MV-4-11 (cell line): ENCODE results near the gene TMEM82.

Source experiments
- DNase-seq: peaks from one replicate; lab custom pipeline; 2025; lab: John Stamatoyannopoulos, UW

Gene TMEM82

DNA sequence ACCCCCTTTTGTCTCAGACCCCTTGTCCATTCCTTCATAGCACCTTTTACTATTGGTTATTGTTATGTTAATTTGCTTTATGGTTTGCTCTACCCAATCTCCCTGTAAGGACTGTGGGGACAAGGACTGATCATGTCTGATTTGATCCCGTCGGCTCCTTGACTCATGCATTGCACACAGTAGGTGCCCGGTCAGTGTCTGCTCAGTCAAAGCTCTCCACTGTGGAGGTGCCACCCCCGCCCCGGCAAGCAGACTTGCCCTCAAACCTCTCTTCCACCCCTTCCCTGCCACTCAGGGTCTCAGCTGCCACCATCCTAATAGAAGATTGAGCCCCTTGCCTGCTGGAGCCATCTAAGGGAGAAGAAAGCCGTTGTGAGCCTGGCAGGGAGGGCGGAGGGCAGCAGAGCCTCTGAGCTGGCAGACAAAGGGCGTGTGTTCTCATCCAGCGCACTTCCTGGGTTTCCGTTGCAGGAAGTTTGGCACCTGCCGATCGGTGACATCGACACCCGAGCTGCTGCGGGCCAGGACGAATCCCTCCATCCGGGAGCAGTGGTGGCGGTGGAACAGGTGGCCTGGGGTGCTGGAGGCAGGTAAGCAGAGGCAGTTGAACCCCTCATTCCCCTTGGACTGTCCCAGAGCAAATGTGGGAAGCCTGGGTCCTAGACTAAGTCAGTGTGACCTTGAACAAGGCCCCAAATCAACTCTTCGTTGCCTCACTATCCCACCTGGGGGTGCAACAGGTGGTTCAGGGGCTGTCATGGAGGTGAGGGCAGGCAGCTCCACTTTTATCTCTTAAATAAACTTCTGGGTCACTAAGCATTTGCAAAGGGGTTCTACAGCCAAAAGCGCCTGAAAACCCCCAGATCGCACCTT is 14.1 kb downstream of the TMEM82 start:
- DNase-seq = no peak

GRCh38 chr1:15757016-15757543 is 14.8 kb downstream of the TMEM82 start:
- no peak for DNase-seq

DNA sequence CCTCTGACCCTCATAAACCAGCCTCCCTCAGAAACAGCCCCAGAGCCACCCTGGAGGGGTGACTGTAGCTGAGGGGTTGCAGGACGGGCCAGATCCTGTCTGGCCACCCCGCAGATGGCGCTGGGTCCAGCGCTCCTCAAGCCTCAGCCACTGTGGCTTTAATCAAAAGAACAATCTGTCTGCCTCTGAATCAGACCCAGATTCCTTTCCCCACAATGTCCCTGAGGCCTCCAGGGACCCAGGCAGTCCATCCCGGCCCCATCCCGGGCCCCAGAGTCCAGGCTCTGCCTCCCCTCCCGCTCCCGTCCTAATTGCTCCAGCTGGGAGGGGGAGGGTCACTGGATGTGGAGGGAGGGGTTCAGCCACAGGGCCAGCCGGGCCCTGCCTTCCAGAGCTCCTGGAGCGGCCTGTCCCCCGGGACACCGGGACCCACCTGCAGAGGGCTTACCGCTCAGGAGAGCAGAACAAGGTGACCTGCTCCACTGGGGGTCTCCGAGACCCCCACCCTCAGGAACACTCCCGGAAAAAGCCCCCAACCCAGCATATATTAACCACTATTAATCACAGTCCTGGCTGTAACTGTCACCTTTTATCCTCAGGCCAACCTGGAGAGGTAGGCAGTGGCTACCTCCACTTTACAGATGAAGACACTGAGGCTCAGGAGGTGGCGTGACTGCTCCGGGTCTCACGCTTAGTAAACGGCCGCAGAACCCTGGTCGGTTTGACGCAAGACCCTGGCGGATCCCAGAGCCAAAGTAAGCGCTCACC is 15.5 kb downstream of the TMEM82 start:
- no peak for DNase-seq

DNA sequence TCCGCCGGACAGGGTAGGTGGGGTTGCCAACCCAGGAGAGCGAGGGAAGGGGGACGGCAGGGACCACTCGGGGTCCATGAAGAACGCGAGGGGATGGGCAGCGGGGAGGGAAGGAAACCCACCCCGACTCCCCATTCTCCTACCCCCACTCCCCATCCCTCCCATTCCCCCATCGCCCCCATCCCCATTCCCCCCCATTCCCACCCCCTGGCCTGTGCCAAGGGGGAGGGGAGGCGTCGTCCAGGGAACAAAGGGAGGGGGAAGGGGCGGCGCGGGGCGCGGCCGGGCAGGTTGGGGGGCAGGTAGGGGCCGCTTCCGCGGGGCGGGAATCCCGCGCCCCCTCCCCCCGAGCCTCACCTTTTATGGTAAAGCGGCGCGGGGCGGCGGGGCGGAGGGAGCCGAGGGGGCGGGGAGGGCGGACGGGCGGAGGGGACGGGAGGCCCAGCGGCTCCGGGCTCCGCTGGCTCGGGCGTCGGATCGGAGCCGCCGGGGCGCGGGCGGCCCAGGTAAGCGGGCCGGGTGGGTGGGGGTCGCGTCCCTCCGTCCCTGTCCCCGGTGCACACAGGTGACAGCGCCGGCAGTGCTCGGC is 16.1 kb downstream of the TMEM82 start, which contains the start of gene FBLIM1:
Gene FBLIM1, plus strand, starts transcription at position 453 of the 589 bp plus-strand sequence. CDS start 6,189 bp downstream, outside the sequence.
- no peak for DNase-seq

DNA sequence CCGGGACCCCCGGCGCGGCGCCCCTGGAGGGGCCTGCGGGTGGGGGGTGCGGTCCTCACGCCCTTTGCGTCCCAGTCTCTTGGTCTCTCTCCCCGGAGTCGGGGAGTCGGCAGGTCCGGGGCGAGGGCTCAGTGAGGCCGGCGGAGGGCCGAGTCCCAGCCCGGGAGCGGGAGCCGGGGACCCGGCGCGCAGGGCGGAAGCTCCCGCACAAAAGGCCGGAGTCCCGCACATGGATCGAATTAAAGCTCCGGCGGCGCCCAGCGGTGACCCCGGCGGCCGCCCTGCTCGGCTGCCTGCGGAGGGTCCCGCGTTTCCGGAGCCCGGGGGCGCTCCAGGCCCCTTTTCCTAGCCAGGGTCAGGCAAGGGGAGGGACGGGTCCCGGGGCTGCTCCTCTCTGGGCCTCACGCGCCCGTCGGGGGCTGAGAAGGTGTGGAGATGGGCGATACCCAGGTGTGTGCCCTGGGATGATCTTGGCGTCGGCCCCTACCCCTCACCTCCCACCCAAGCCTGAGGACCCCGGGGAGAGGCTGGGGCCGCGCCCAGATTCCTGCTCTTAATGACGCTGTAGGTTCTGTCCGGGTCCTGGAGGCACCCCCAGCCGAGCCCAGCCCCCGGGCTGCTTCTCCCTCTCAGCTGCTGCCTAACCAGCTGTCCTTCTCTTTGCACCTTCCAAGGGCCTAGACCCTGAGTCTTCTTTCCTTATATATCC is 16.8 kb downstream of the TMEM82 start:
- no peak for DNase-seq

DNA sequence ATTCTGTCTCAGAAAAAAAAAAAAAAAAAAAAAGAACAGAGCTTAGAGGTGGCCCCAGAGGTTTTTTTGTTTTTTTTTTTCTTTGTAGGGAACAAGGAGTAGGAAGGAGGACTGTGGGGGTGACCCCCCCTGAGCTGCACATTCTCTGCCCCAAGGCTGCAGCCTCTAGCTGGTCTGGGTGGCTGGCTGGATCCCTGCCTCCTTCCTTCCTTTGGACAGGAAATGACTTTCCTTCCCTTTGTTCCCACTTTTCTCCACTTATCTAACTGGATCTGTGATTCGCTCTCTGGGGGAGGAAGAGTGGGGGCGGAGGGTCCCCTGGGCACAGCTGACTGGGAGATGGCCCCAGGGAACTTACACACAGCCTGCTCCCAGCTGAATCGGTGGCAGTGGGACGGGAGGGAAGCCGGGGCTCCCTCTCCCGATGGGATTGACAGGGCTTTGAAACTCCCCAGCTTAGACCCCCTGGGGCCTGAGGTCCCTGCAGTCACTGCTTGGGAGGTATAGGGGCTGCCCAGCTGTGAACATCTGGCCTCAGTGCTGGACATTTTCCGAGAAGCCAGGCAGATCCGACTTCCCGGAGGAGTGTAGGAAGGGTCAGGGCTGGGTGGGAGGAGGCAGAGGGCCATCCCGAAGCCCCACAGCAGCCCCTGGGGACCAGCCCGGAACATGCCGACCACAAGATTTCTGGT is 18.4 kb downstream of the TMEM82 start:
- DNase-seq = no peak

DNA sequence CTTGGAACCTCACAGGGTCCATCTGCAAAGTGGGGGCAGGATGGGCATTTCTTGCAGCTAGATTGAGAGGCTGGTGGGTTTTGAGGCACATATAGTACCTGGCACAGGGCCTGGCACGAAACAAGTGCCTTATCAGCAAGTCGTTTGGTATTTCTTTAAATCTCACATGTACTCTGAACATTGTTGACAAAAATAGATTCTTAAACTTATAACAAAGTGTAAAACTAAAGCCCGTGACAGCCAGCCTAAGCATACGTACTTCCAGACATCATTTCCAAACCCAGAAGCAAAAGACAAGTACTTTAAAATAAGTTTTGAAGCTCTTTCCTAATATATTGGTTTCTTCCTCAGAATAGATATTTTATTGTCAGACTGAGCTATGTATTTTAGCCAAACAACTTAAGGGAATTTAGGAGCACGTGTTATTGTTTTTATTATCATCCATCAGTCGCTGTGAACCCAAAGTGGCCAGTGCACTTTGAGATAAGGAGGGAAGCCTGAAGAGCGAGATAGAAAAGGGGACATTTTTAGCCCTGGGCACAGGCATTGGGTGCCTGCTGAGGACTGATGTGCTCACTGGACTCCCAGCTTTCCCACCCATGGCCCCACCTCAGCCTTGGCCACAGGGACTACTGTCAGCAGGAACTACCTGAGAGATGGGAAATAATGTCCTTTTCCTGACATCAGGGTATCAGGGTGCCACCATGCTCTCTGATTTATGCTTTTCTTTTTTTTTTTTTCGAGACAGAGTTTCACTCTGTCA is 19.2 kb downstream of the TMEM82 start:
- DNase-seq = no peak

DNA sequence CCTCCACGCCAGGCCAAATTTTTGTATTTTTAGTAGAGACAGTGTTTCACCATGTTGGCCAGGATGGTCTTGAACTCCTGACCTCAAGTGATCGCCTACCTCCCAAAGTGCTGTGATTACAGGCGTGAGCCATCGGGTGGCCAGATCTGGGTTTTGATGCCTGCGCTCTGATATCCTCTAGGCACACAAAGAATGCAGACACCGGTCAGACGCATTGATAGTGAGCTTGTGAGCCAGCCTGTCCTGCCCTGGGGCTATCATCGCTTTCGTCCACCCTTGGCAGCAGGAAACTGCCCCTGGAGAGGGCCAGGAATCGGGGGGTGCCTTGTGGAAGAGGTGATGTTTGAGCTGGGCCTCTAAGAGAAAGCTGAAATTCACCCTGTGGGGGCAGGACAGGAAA is 20.2 kb downstream of the TMEM82 start:
- DNase-seq = no peak

DNA sequence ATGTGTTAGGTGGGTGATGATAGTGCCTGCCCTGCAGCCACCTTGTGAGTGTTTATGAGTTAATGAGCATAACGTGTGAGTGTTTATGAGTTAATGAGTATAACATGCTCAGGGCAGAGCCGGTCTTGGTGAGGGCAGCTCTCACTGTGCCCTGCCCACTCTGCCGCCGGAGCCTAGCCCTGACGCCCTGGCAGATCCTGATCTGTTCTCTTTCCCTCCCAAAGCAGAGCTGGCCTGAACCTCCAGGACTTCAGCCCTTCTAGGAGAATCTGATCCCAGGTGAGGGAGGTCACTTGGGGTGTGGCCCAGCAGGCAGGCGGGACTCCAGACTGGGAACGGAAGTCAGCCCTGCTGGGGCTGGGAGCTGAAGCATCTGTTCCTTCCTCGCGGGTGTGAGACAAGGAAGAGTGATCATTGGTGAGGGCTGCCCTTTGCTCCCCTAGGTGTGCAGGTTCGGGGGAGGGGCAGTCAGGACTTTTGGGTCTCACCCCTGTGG is 22.0 kb downstream of the TMEM82 start:
- no peak for DNase-seq

DNA sequence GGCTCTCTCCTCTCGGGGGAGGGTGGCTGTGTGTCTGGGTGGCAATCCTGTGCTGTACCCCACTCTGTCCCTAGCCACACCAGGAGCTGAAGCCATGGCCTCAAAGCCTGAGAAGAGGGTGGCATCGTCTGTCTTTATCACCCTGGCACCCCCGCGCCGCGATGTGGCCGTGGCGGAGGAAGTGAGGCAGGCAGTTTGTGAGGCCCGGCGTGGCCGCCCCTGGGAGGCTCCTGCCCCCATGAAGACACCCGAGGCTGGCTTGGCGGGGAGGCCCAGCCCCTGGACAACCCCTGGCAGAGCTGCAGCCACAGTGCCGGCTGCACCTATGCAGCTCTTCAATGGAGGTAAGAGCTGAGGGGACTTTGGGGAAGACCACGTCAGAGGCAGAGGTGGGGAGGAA is 22.6 kb downstream of the TMEM82 start:
- DNase-seq = no peak

DNA sequence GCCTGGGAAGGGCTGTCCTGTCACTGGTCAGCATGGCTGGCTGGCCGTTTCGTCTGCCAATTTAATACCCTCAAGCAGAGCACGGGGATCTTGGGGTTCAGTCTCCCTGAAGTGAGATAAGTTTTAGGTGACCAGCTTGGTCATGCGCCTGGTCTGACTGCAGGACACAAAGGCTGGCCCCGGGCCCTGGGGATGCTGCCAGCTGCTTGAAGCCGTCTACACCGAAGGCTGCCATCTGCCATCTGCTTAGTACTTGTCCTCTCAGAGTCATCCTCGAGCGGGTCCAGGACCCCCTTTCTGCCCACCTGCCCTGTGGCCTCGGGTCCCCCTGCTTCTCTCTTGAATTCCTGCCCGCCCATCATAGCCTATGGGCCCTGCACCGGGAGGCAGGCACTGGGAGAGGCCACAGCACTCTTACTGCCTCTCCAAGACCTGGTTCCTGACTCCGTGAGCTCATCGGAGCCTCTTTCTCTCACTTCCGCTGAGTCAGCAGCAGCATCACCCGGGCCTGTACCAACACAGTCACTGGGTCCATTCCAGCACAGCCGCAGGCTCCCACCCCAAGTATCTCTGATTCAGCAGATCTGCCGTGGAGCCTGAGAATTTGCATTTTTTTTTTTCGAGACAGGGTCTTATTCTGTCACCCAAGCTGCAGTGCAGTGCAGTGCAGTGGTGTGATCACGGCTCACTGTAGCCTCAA is 23.3 kb downstream of the TMEM82 start:
- no peak for DNase-seq

DNA sequence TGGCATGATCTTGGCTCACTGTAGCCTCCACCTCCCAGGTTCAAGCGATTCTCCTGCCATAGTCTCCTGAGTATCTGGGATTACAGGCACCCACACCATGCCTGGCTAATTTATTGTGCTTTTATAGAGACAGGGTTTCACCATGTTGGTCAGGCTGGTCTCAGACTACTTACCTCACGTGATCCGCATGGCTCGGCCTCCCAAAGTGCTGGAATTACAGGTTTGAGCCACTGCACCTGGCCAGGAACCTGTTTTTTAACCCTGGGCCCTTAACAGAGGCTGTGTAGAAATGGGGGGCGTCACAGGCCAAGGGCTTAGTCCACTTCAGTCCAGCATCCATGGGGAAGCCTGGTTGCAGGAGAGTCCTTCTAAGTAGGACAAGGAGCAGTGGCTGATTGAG is 25.6 kb downstream of the TMEM82 start:
- DNase-seq = no peak

GRCh38 chr1:15768388-15768787 is 26.1 kb downstream of the TMEM82 start:
- no peak for DNase-seq

GRCh38 chr1:15770313-15770962 is 28.1 kb downstream of the TMEM82 start:
- DNase-seq = no peak

DNA sequence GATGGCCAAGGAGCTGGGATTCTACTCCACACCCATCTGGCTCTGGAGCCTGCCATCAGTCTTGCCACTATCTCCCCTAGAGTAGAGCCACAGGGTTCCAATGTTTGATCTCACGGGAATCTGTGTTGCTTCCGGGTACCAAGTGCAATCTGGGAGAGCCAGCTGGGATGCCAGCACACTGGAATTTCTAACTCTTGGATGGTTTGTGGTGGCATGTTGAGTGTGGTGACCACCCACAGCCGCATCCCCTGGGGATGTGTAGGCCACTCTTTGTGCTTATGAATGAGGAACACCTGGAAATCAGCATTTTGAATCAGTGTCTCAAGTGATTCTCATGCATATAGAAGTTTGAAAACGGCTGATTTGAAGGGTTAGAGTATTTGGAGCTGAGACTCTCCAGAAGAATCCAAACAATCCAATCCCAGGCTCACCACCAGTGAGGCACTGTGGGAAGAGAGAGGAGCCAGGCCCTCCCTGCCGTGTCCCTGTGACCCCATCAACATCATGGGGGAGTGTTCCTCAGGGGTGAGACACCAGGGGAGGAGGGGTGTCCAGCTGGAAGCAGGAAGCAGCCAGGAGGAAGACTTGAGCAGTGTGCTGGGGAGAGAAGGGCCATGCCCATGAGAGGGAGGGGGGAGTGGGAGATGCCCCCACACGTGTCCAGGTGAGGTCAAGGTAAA is 29.7 kb downstream of the TMEM82 start:
- no peak for DNase-seq

- no peak for DNase-seq
These were observed 33.4 kb downstream of the TMEM82 start for GRCh38 chr1:15775706-15776105.

DNA sequence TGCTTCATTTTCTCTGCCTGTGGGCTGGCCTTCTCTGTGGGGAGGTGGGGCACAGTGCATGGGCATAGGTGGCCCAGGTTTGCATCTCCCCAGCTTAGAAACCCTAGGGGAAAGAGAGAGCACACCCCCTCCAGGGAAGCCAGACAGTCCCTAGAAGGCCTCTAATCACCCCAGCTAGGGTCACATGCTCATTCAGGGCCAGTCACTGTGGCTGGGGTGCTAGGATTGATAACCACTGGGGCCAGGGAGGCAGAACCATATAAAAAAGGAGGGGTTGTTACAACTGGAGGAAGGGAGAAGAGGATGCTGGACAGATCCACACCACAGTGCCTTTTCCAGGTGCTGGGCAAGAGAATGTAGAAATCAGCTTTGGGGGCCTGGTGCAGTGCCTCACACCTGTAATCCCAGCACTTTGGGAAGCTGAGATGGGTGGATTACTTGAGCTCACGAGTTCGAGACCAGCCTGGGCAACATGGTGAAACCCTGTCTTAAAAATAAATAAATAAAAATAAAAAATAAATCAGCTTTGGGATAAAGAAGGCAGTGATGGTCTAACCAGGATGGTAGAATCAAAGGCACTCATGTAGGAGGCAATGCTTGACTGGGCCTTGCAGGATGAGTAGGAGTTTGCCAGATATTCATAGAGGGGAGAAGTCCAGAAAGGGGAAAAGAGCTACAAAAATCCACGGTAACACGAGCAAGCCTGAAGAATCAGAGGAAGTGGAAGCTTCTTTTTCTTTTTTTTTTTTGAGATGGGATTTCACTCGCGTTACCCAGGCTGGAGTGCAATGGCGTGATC is 35.8 kb downstream of the TMEM82 start:
- DNase-seq = no peak

DNA sequence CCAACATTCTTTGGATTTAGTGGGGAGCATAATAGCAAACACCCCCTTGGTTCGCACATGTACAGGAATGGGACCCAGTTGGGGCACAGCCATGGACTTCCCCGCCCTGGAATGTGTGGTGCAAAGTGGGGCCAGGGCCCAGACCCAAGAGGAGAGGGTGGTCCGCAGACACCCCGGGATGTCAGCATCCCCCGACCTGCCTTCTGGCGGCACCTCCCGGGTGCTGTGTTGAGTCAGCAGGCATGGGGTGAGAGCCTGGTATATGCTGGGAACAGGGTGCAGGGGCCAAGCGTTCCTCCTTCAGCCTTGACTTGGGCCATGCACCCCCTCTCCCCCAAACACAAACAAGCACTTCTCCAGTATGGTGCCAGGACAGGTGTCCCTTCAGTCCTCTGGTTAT is 43.4 kb downstream of the TMEM82 start:
- DNase-seq = no peak
